GM18870 (cell line): ENCODE measurements around the gene CWC15.
"Not testable (repeated sequence)": the region's sequence is repeated elsewhere in the genome, so short reads cannot be mapped to it uniquely, and the experiment has no call there.

Experiments used
- ATAC-seq: cut with Tn5 transposase; IDR thresholded peaks from one replicate; pipeline ENCODE4 v1.9.1; 2021; ENCODE audit warnings: moderate library complexity; ENCODE audit not compliant: unreplicated experiment

Gene CWC15

GRCh38 chr11:94922321-94923003 is 50.9 kb downstream of the CWC15 start:
- ATAC-seq = no peak

DNA sequence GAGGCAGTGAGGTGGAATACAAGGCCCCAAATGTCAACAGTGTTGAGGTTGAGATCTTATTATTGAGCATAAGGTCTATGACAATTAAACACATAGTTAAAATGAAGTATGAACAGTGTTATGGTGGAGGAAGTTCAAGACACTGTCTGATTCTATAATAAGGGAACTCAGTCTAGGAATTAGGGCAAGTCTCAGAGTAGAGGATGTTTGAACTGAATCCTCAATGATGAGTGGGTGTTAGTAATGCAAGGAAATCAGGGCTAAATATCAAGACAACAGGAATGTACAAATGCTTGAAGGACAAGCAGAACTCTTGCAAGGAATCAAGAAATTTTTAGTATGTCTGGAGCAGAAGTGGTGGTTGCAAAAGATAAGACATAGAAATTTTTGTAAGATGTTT is 53.0 kb downstream of the CWC15 start:
- ATAC-seq = no peak

- not testable (repeated sequence) for ATAC-seq
Observed at GRCh38 chr11:94913718-94914394, 59.5 kb downstream of the CWC15 start.

GRCh38 chr11:94912806-94913205 is 60.5 kb downstream of the CWC15 start:
- ATAC-seq = no peak
